ENCODE measurements around the gene ASB15.

Gene ASB15

DNA sequence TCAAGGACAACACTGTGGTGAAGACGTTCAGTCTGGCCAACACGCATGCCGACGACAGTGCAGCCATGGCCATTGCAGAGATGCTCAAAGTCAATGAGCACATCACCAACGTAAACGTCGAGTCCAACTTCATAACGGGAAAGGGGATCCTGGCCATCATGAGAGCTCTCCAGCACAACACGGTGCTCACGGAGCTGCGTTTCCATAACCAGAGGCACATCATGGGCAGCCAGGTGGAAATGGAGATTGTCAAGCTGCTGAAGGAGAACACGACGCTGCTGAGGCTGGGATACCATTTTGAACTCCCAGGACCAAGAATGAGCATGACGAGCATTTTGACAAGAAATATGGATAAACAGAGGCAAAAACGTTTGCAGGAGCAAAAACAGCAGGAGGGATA lies 60.7 kb downstream of the ASB15 start:
- H3K4me3 ChIP-seq (ENCODE audit: low read length), result no peak overlapping the region
- H3K9me3 ChIP-seq (ENCODE audit: control insufficient read depth, insufficient read depth, low read length), result no peaks in the 10 kb centered on the region
- H3K27ac ChIP-seq (ENCODE audit: low read length), result no peak overlapping the region
- H3K4me1 ChIP-seq (ENCODE audit: control insufficient read depth, insufficient read depth, low read length), result no peaks in the 10 kb centered on the region
- no peaks in the 10 kb centered on the region for H3K27me3 ChIP-seq (ENCODE audit: control insufficient read depth, insufficient read depth, low read length)
- no CpG with 5 or more reads among the region's 15 CpGs for WGBS (ENCODE audit: insufficient coverage, insufficient read length)
- no peak for DNase-seq (ENCODE audit: low read depth, low spot score)
- no peaks in the 10 kb centered on the region for H3K36me3 ChIP-seq (ENCODE audit: control insufficient read depth, insufficient read depth, low read length)

DNA sequence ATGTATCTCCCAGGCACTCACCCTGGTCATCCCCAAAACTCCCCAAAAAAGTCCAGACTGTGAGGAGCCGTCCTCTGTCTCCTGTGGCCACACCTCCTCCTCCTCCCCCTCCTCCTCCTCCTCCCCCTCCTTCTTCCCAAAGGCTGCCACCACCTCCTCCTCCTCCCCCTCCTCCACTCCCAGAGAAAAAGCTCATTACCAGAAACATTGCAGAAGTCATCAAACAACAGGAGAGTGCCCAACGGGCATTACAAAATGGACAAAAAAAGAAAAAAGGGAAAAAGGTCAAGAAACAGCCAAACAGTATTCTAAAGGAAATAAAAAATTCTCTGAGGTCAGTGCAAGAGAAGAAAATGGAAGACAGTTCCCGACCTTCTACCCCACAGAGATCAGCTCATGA lies 61.1 kb downstream of the ASB15 start:
- no peaks in the 10 kb centered on the region for H3K9me3 ChIP-seq (ENCODE audit: control insufficient read depth, insufficient read depth, low read length)
- no peaks in the 10 kb centered on the region for H3K4me1 ChIP-seq (ENCODE audit: control insufficient read depth, insufficient read depth, low read length)
- no peaks in the 10 kb centered on the region for H3K36me3 ChIP-seq (ENCODE audit: control insufficient read depth, insufficient read depth, low read length)
- no peak for DNase-seq (ENCODE audit: low read depth, low spot score)
- WGBS (ENCODE audit: insufficient coverage, insufficient read length), result no CpG with 5 or more reads among the region's 3 CpGs
- H3K27ac ChIP-seq (ENCODE audit: low read length), result no peak overlapping the region
- H3K27me3 ChIP-seq (ENCODE audit: control insufficient read depth, insufficient read depth, low read length), result no peaks in the 10 kb centered on the region
- no peak overlapping the region for H3K4me3 ChIP-seq (ENCODE audit: low read length)

DNA sequence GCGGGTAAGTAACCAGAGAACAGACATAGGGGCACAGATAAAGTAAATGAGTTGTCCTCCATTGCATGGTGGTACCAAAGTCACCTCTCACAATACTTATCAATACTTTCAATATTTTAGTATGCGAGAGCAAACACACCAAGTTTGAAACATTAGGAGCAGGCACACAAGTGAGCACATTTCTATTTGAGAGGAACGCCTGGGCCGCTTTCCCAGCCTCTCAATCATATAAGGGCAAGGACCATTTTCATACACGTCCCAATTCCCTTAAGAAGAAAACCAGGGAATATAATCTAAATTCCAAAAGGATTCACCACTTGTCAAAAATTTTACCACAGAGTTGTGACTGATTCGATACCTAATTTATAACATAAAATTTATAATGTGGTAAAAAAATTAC lies 61.6 kb downstream of the ASB15 start:
- DNase-seq (ENCODE audit: low read depth, low spot score), result no peak
- Histone ChIP-seq H3K9me3 (ENCODE audit: control insufficient read depth, insufficient read depth, low read length) (no peaks in the 10 kb centered on the region), H3K4me3 (ENCODE audit: low read length) (no peak overlapping the region), H3K36me3 (ENCODE audit: control insufficient read depth, insufficient read depth, low read length) (no peaks in the 10 kb centered on the region), H3K4me1 (ENCODE audit: control insufficient read depth, insufficient read depth, low read length) (no peaks in the 10 kb centered on the region), H3K27me3 (ENCODE audit: control insufficient read depth, insufficient read depth, low read length) (no peaks in the 10 kb centered on the region), H3K27ac (ENCODE audit: low read length) (no peak overlapping the region)
- WGBS (ENCODE audit: insufficient coverage, insufficient read length), result no CpG with 5 or more reads among the region's 6 CpGs

- Histone ChIP-seq H3K36me3 (ENCODE audit: control insufficient read depth, insufficient read depth, low read length) (no peaks in the 10 kb centered on the region), H3K4me3 (ENCODE audit: low read length) (no peak overlapping the region), H3K9me3 (ENCODE audit: control insufficient read depth, insufficient read depth, low read length) (no peaks in the 10 kb centered on the region), H3K27ac (ENCODE audit: low read length) (no peak overlapping the region), H3K27me3 (ENCODE audit: control insufficient read depth, insufficient read depth, low read length) (no peaks in the 10 kb centered on the region), H3K4me1 (ENCODE audit: control insufficient read depth, insufficient read depth, low read length) (peaks cover 2% of the 10 kb centered on the region; the same call in 1 of the 2 replicates)
- no CpG with 5 or more reads among the region's 2 CpGs for WGBS (ENCODE audit: insufficient coverage, insufficient read length)
- no peak for DNase-seq (ENCODE audit: low read depth, low spot score)
Observed at GRCh38 chr7:123665157-123665556, 63.5 kb downstream of the ASB15 start.

DNA sequence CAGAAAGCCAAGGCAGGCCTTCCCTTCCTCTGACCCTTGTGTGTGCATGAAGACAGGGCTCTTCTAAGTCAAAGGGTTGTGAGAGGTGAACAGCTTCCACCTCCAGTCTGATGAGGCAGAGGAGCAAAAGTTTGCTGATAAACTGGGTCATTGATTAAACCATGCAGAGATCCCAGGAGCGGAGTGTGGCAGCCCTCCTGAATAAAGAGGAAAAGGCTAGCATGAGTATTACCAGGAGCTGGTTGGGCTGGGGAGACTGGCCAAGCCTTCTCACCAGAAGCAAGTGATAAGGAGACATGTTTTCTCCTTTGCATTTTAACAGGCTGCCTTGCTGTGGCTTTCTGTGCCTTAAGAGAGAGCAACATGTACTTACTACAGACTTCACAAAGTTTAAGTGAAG lies 64.3 kb downstream of the ASB15 start:
- no CpG with 5 or more reads among the region's 1 CpG for WGBS (ENCODE audit: insufficient coverage, insufficient read length)
- DNase-seq (ENCODE audit: low read depth, low spot score), result no peak
- H3K27me3 ChIP-seq (ENCODE audit: control insufficient read depth, insufficient read depth, low read length), result no peaks in the 10 kb centered on the region

GRCh38 chr7:123666492-123666891 lies 64.9 kb downstream of the ASB15 start:
- Histone ChIP-seq H3K4me1 (ENCODE audit: control insufficient read depth, insufficient read depth, low read length) (peaks cover 2% of the 10 kb centered on the region; the same call in 1 of the 2 replicates), H3K4me3 (ENCODE audit: low read length) (no peak overlapping the region), H3K27ac (ENCODE audit: low read length) (no peak overlapping the region), H3K36me3 (ENCODE audit: control insufficient read depth, insufficient read depth, low read length) (no peaks in the 10 kb centered on the region), H3K27me3 (ENCODE audit: control insufficient read depth, insufficient read depth, low read length) (no peaks in the 10 kb centered on the region), H3K9me3 (ENCODE audit: control insufficient read depth, insufficient read depth, low read length) (no peaks in the 10 kb centered on the region)
- WGBS (ENCODE audit: insufficient coverage, insufficient read length), result no CpG with 5 or more reads among the region's 1 CpG
- no peak for DNase-seq (ENCODE audit: low read depth, low spot score)

More for the DNA sequence above, 64.3 kb downstream of the ASB15 start:
- H3K36me3 ChIP-seq (ENCODE audit: control insufficient read depth, insufficient read depth, low read length), result no peaks in the 10 kb centered on the region
- no peak overlapping the region for H3K4me3 ChIP-seq (ENCODE audit: low read length)
- H3K27ac ChIP-seq (ENCODE audit: low read length), result no peak overlapping the region
- no peaks in the 10 kb centered on the region for H3K9me3 ChIP-seq (ENCODE audit: control insufficient read depth, insufficient read depth, low read length)
- peaks cover 2% of the 10 kb centered on the region; the same call in 1 of the 2 replicates for H3K4me1 ChIP-seq (ENCODE audit: control insufficient read depth, insufficient read depth, low read length)

DNA sequence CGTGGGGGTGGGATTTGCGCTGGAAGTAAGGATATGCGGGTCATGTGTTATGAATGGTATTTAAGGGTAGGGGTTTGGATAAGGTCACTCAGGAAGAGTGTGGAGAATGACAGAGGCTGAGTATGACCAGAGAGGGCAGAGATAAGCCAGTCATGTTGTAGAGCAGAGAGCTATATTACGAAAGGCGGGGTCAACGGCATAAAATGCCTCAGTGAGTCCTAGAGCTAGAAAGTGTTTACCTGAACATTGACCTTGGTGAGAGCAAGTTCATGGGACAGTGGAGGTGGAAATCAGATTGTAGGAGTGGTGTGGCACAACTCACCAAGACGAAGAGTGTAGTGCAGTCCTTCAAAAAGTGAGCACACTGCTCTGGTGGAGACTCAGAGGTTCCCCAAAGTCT lies 67.9 kb downstream of the ASB15 start:
- Histone ChIP-seq H3K27ac (ENCODE audit: low read length) (no peak overlapping the region), H3K4me3 (ENCODE audit: low read length) (no peak overlapping the region), H3K9me3 (ENCODE audit: control insufficient read depth, insufficient read depth, low read length) (no peaks in the 10 kb centered on the region), H3K4me1 (ENCODE audit: control insufficient read depth, insufficient read depth, low read length) (peaks cover 2% of the 10 kb centered on the region; the same call in 1 of the 2 replicates), H3K36me3 (ENCODE audit: control insufficient read depth, insufficient read depth, low read length) (no peaks in the 10 kb centered on the region), H3K27me3 (ENCODE audit: control insufficient read depth, insufficient read depth, low read length) (no peaks in the 10 kb centered on the region)
- no peak for DNase-seq (ENCODE audit: low read depth, low spot score)
- 100% methylated on average over 3 of the region's 7 CpGs for WGBS (ENCODE audit: insufficient coverage, insufficient read length)

DNA sequence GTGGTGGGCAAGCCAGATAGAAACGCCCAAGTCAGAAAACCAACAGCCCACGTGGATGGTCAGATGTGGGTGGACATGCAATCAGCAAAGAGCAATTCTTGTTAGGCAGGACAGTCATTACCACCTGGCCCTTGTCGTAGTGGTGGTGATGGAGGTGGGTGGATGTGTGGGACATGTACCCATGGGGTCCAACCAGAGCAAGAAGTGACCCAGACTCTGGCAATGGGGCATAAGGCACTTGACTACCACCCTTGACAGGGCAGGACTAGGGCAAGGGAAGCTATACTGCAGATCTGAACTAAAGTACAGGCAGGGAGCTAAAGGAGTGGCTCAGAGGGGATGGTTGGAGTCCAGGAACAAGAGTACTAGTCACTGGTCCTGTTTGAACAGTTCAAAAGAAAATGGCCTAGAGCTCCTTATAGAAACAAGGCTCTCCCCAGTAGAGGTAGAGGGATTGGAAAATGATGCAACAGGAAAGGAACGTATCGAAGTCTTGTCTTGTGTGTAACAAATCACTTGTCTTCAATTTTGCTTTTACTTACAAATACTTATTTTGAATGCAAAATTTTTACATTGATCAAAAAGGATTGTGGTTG lies 71.6 kb downstream of the ASB15 start:
- WGBS (ENCODE audit: insufficient coverage, insufficient read length), result no CpG with 5 or more reads among the region's 5 CpGs

DNA sequence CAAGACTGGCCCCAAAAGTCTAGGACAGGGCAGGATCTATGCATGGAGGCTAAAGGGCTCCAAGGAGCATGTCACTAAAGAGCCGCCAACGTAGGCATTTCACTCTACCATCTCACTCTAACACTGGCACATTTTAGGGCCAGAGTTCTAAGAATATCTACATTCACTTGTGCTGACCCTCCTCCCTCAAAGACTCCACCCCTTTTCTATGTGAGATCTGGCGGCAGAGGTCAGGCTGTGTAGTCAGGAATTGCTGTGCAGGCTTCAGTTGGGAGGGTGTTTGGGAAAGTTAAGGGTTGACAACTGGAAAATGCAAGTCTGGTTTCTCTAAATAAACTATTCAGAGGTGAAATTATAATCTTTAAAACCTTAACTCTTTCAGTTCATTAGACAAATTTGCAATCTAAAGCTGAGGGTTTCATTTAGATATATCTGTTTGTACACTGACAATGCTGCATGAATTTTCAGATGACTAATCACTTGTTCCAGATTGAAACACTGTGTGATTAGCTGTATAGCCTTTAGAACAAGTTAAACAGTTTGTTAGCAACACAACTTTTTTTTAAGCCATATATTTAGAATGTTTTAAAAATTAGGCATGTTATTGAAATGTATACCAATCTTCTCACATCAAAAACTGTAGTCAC lies 72.3 kb downstream of the ASB15 start:
- Histone ChIP-seq H3K27ac (ENCODE audit: low read length) (no peak overlapping the region), H3K4me3 (ENCODE audit: low read length) (no peak overlapping the region), H3K27me3 (ENCODE audit: control insufficient read depth, insufficient read depth, low read length) (no peaks in the 10 kb centered on the region), H3K9me3 (ENCODE audit: control insufficient read depth, insufficient read depth, low read length) (no peaks in the 10 kb centered on the region), H3K4me1 (ENCODE audit: control insufficient read depth, insufficient read depth, low read length) (peaks cover 2% of the 10 kb centered on the region; the same call in 1 of the 2 replicates), H3K36me3 (ENCODE audit: control insufficient read depth, insufficient read depth, low read length) (no peaks in the 10 kb centered on the region)
- no CpG with 5 or more reads among the region's 3 CpGs for WGBS (ENCODE audit: insufficient coverage, insufficient read length)
- DNase-seq (ENCODE audit: low read depth, low spot score), result no peak

More for the DNA sequence above, 71.6 kb downstream of the ASB15 start:
- no peak for DNase-seq (ENCODE audit: low read depth, low spot score)
- Histone ChIP-seq H3K4me1 (ENCODE audit: control insufficient read depth, insufficient read depth, low read length) (peaks cover 2% of the 10 kb centered on the region; the same call in 1 of the 2 replicates), H3K36me3 (ENCODE audit: control insufficient read depth, insufficient read depth, low read length) (no peaks in the 10 kb centered on the region), H3K27ac (ENCODE audit: low read length) (no peak overlapping the region), H3K27me3 (ENCODE audit: control insufficient read depth, insufficient read depth, low read length) (no peaks in the 10 kb centered on the region), H3K4me3 (ENCODE audit: low read length) (no peak overlapping the region), H3K9me3 (ENCODE audit: control insufficient read depth, insufficient read depth, low read length) (no peaks in the 10 kb centered on the region)

- Histone ChIP-seq H3K27ac (ENCODE audit: low read length) (no peak overlapping the region), H3K9me3 (ENCODE audit: control insufficient read depth, insufficient read depth, low read length) (no peaks in the 10 kb centered on the region), H3K36me3 (ENCODE audit: control insufficient read depth, insufficient read depth, low read length) (no peaks in the 10 kb centered on the region), H3K4me3 (ENCODE audit: low read length) (no peak overlapping the region), H3K4me1 (ENCODE audit: control insufficient read depth, insufficient read depth, low read length) (peaks cover under 1% of the 10 kb centered on the region; the same call in 1 of the 2 replicates), H3K27me3 (ENCODE audit: control insufficient read depth, insufficient read depth, low read length) (no peaks in the 10 kb centered on the region)
- DNase-seq (ENCODE audit: low read depth, low spot score), result no peak
- no CpG with 5 or more reads among the region's 2 CpGs for WGBS (ENCODE audit: insufficient coverage, insufficient read length)
Observed at GRCh38 chr7:123674399-123675180, 73.0 kb downstream of the ASB15 start.

Measured in iPS DF 6.9 (cell line).